ENCODE results near the gene CAMK2N2. TPM values are rescaled to one million over a fixed set of nuclear protein-coding genes. Genes with fewer than 3 reads are reported as not detected.
"Not testable (repeated sequence)": the region's sequence is repeated elsewhere in the genome, so short reads cannot be mapped to it uniquely, and the experiment has no call there.

Gene CAMK2N2
- total RNA-seq, 1 donor from 2014 or later: not detected

- DNase-seq (ENCODE audit: low read depth in 2 of 2): no peak
Measured at GRCh38 chr3:184275381-184275701, 14.0 kb upstream of the CAMK2N2 start.

GRCh38 chr3:184272269-184272668 is 10.9 kb upstream of the CAMK2N2 start:
- DNase-seq (ENCODE audit: low read depth in 2 of 2): no peak

GRCh38 chr3:184267249-184267648 is 5.9 kb upstream of the CAMK2N2 start:
- not testable (repeated sequence) for DNase-seq (ENCODE audit: low read depth in 2 of 2)

GRCh38 chr3:184262764-184263179 is 1.4 kb upstream of the CAMK2N2 start:
- DNase-seq (ENCODE audit: low read depth in 2 of 2): no peak

GRCh38 chr3:184261854-184262763 is 756 bp upstream of the CAMK2N2 start:
- DNase-seq (ENCODE audit: low read depth in 2 of 2): peak in 1 of 2 donors; percentile 36

GRCh38 chr3:184260724-184261269 is 556 bp downstream of the CAMK2N2 start:
- no peak for DNase-seq (ENCODE audit: low read depth in 2 of 2)

- peak; percentile 42 to 56 for DNase-seq (ENCODE audit: low read depth in 2 of 2)
Measured at GRCh38 chr3:184259878-184260723, 1.3 kb downstream of the CAMK2N2 start.

- DNase-seq (ENCODE audit: low read depth in 2 of 2): no peak
Measured at GRCh38 chr3:184259396-184259877, 1.9 kb downstream of the CAMK2N2 start.

GRCh38 chr3:184258926-184259325 is 2.4 kb downstream of the CAMK2N2 start:
- no peak for DNase-seq (ENCODE audit: low read depth in 2 of 2)

GRCh38 chr3:184257083-184257915 is 4.1 kb downstream of the CAMK2N2 start:
- no peak for DNase-seq (ENCODE audit: low read depth in 2 of 2)

GRCh38 chr3:184255291-184256039 is 5.9 kb downstream of the CAMK2N2 start:
- DNase-seq (ENCODE audit: low read depth in 2 of 2): no peak

- peak; percentile 88 to 90 for DNase-seq (ENCODE audit: low read depth in 2 of 2)
Measured at GRCh38 chr3:184250167-184250828, 11.1 kb downstream of the CAMK2N2 start.

GRCh38 chr3:184249412-184250166 is 11.8 kb downstream of the CAMK2N2 start, which contains the start of gene EEF1AKMT4:
EEF1AKMT4 (plus strand) TSS chr3:184249672; CDS start chr3:184249695, 23 bp downstream.
- DNase-seq (ENCODE audit: low read depth in 2 of 2): peak; percentile 98

GRCh38 chr3:184248454-184249411 is 12.6 kb downstream of the CAMK2N2 start, which contains the start of gene ALG3:
ALG3 (minus strand) TSS chr3:184248962; CDS start chr3:184248940, 22 bp downstream.
- peak; percentile 90 to 94 for DNase-seq (ENCODE audit: low read depth in 2 of 2)

GRCh38 chr3:184242297-184242685 is 19.1 kb downstream of the CAMK2N2 start:
- no peak for DNase-seq (ENCODE audit: low read depth in 2 of 2)

- peak; percentile 64 to 71 for DNase-seq (ENCODE audit: low read depth in 2 of 2)
Measured at GRCh38 chr3:184241447-184242296, 19.7 kb downstream of the CAMK2N2 start.

GRCh38 chr3:184241141-184241446 is 20.3 kb downstream of the CAMK2N2 start:
- DNase-seq (ENCODE audit: low read depth in 2 of 2): no peak
